ENCODE results near the gene ZNF407.

ZNF407 gene

GRCh38 chr18:75031717-75032317 lies 434.1 kb downstream of the ZNF407 start:
- no peak for DNase-seq

- no peak for DNase-seq
These were observed 435.8 kb downstream of the ZNF407 start for GRCh38 chr18:75033516-75033915.

- DNase-seq = no peak
These were observed 437.3 kb downstream of the ZNF407 start for GRCh38 chr18:75034937-75035336.

GRCh38 chr18:75035928-75036327 lies 438.3 kb downstream of the ZNF407 start:
- DNase-seq = no peak

- DNase-seq = no peak
These were observed 439.4 kb downstream of the ZNF407 start for GRCh38 chr18:75036917-75037688.

GRCh38 chr18:75037689-75037955 lies 440.0 kb downstream of the ZNF407 start:
- no peak for DNase-seq

- DNase-seq = no peak
These were observed 443.9 kb downstream of the ZNF407 start for GRCh38 chr18:75041586-75041985.

- DNase-seq = no peak
These were observed 445.8 kb downstream of the ZNF407 start for GRCh38 chr18:75043478-75043877.

- DNase-seq = no peak
These were observed 446.6 kb downstream of the ZNF407 start for GRCh38 chr18:75044296-75044695.

- no peak for DNase-seq
These were observed 447.1 kb downstream of the ZNF407 start for GRCh38 chr18:75044791-75045190.

GRCh38 chr18:75045272-75045671 lies 447.6 kb downstream of the ZNF407 start:
- DNase-seq = no peak

GRCh38 chr18:75047240-75047961 lies 449.7 kb downstream of the ZNF407 start:
- no peak for DNase-seq

GRCh38 chr18:75048776-75049454 lies 451.2 kb downstream of the ZNF407 start:
- no peak for DNase-seq

GRCh38 chr18:75049455-75049789 lies 451.8 kb downstream of the ZNF407 start:
- DNase-seq = no peak

GRCh38 chr18:75051757-75052156 lies 454.1 kb downstream of the ZNF407 start:
- no peak for DNase-seq

- DNase-seq = no peak
These were observed 454.8 kb downstream of the ZNF407 start for GRCh38 chr18:75052475-75052874.

- DNase-seq = no peak
These were observed 455.5 kb downstream of the ZNF407 start for GRCh38 chr18:75053028-75053629.

- no peak for DNase-seq
These were observed 456.4 kb downstream of the ZNF407 start for GRCh38 chr18:75054046-75054445.

GRCh38 chr18:75054611-75055010 lies 456.9 kb downstream of the ZNF407 start:
- no peak for DNase-seq

GRCh38 chr18:75057169-75057960 lies 459.7 kb downstream of the ZNF407 start:
- no peak for DNase-seq

- DNase-seq = no peak
These were observed 462.5 kb downstream of the ZNF407 start for GRCh38 chr18:75060185-75060584.

GRCh38 chr18:75062297-75062886 lies 464.7 kb downstream of the ZNF407 start:
- no peak for DNase-seq

Data from CD4-positive, alpha-beta T cell treated with Interleukin-17A for 4 hours (primary cell).